Gastroesophageal sphincter (tissue), 3 donors: ENCODE measurements around the gene HOXA10.

Source experiments
- CTCF ChIP-seq, 4 experiments: fragments of 200-600 bp in 2 of 4; fragments of 450-650 bp in 2 of 4; sonication (generic) in 1 of 4; IDR thresholded peaks; one replicate each; pipeline ENCODE4 v1.5.1; 2017 to 2019; ENCODE audit warnings: antibody characterized with exemption in 4 of 4, mild to moderate bottlenecking in 2 of 4, moderate library complexity in 2 of 4
- EP300 ChIP-seq: sonication (generic); formaldehyde crosslinking; IDR thresholded peaks from one replicate; pipeline ENCODE4 v1.6.1; 2017; ENCODE audit warnings: antibody characterized with exemption, mild to moderate bottlenecking
- POLR2A ChIP-seq, 2 donors: fragments of 450-650 bp; IDR thresholded peaks; one replicate each; pipeline ENCODE4 v1.6.1; 2017; ENCODE audit warnings: antibody characterized with exemption in 2 of 2, mild to moderate bottlenecking in 2 of 2, moderate library complexity in 1 of 2
- POLR2AphosphoS5 ChIP-seq: sonication (generic); formaldehyde crosslinking; IDR thresholded peaks from one replicate; pipeline ENCODE4 v1.6.1; 2017; ENCODE audit warnings: antibody characterized with exemption

GRCh38 chr7:27182285-27182841 is 8.2 kb upstream of the HOXA10 start:
- TF ChIP-seq CTCF (IDR thresholded peaks at IDR 0.05) (no peak), POLR2A (IDR thresholded peaks at IDR 0.05) (no peak), POLR2AphosphoS5 (no peak), EP300 (no peak)
